ENCODE measurements around the gene CBLB. TPM values are rescaled to one million over a fixed set of nuclear protein-coding genes. Genes with fewer than 3 reads are reported as not detected.

Gene CBLB
- total RNA-seq, 1 experiment from 2014 or later: 26.2 TPM

DNA sequence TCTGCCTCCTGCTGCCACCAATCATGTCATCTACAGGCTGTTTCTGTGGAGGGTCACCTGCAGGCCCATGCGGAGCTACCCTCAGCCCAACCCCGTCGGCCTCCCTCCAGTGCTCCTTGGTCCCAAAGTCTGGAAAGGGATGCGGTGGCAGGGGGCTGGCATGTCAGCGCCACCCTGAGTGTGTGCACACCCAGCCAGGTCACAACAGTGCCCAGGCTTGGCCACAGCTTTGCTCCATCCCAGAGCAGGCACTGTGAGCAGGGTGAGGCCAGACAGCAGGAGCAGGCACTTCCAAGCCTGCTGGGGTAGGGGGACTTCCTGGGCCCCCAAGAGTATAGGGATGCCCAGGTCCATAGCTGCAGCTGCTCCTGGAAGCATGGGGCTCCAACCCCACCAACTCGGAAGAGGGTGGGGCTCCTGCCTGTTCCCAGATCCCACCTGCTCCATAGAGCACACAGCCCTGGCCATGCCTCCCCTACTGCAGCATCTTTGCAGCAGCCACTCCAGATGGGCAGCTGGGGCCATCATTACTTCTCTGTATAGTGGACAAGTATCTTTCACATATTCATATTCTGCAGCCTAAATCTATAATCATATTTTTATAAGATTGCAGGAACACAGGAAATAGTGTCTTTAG lies 109.3 kb downstream of the CBLB start:
- no peak overlapping the region for H3K27ac Mint-ChIP-seq (ENCODE audit: unreplicated experiment)
- no peak overlapping the region for H3K4me3 Mint-ChIP-seq (ENCODE audit: low read depth, unreplicated experiment)

DNA sequence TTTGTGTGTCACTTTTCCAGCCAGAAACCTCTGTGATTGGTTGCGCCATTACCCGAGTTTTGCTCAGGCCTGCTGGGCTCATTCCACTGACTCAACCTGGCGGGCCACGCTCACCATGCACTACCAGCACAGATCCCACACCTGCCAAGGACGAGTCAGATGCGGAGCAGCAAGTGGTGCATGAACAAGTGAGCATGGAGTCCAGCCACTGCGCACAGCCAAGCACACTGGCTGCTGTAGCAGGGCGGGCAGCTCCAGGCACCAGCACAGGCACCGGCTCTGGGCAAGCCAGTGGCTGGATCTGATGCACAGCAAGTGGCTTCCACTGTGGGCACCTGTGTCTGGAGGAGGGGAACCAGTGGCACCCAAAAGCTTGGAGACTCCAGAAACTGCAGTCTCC lies 110.4 kb downstream of the CBLB start:
- Mint-ChIP-seq H3K27me3 (ENCODE audit: unreplicated experiment) (no peaks in the 10 kb centered on the region), H3K9me3 (ENCODE audit: low read depth, unreplicated experiment) (peaks cover 8% of the 10 kb centered on the region), H3K27ac (ENCODE audit: unreplicated experiment) (no peak overlapping the region), H3K4me3 (ENCODE audit: low read depth, unreplicated experiment) (no peak overlapping the region), H3K36me3 (ENCODE audit: insufficient read depth, unreplicated experiment) (no peaks in the 10 kb centered on the region), H3K4me1 (ENCODE audit: low read depth, unreplicated experiment) (no peaks in the 10 kb centered on the region)
- no peak for DNase-seq
- BruUV-seq (replicated peaks): no TSS peak
- intact Hi-C loops (cut with micrococcal nuclease; ENCODE audit: unreplicated experiment): no loop called here
- CTCF ChIA-PET: no interaction called here
- TF ChIP-seq, protein P1, sequence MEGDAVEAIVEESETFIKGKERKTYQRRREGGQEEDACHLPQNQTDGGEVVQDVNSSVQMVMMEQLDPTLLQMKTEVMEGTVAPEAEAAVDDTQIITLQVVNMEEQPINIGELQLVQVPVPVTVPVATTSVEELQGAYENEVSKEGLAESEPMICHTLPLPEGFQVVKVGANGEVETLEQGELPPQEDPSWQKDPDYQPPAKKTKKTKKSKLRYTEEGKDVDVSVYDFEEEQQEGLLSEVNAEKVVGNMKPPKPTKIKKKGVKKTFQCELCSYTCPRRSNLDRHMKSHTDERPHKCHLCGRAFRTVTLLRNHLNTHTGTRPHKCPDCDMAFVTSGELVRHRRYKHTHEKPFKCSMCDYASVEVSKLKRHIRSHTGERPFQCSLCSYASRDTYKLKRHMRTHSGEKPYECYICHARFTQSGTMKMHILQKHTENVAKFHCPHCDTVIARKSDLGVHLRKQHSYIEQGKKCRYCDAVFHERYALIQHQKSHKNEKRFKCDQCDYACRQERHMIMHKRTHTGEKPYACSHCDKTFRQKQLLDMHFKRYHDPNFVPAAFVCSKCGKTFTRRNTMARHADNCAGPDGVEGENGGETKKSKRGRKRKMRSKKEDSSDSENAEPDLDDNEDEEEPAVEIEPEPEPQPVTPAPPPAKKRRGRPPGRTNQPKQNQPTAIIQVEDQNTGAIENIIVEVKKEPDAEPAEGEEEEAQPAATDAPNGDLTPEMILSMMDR (IDR thresholded peaks at IDR 0.05; ENCODE audit: unreplicated experiment): no peak

More for the DNA sequence above, 109.3 kb downstream of the CBLB start:
- TF ChIP-seq, protein P1 (IDR thresholded peaks at IDR 0.05; ENCODE audit: unreplicated experiment): no peak
- BruUV-seq (replicated peaks): no TSS peak
- Mint-ChIP-seq H3K9me3 (ENCODE audit: low read depth, unreplicated experiment) (peaks cover 8% of the 10 kb centered on the region), H3K4me1 (ENCODE audit: low read depth, unreplicated experiment) (no peaks in the 10 kb centered on the region), H3K36me3 (ENCODE audit: insufficient read depth, unreplicated experiment) (no peaks in the 10 kb centered on the region), H3K27me3 (ENCODE audit: unreplicated experiment) (no peaks in the 10 kb centered on the region)
- DNase-seq: no peak
- intact Hi-C loops (cut with micrococcal nuclease; ENCODE audit: unreplicated experiment): no loop called here
- CTCF ChIA-PET: no interaction called here

DNA sequence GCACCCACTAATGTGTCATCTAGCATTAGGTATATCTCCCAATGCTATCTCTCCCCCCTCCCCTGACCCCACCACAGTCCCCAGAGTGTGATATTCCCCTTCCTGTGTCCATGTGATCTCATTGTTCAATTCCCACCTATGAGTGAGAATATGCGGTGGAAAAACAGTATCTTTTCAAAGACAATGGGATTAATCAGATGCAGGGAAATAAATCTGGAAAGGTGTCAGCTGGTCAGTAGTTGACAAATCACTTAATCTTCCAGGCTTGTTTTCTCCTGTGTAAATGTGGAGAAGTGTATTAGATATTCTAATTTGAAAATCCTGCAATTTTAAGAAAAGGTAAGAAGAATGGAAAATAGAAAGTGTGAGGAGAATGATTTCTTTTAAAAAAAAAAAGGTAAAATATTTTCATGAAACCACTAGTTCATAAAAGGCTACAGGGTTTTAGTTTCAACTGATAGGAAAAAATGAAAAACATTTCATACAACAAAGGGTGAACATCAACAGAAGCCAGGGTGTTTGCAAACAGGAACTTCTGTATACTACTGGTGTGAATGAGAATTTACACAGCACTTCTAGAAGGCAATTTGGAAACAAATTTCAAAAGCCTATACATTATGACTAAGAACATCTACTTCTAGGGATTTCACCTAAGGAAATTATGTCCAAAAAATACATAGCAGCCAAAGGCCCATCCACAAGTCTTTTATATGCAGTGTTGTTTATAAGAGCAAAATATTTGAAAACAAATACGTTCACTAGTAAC lies 113.5 kb downstream of the CBLB start:
- intact Hi-C loops (cut with micrococcal nuclease; ENCODE audit: unreplicated experiment): no loop called here
- no peaks in the 10 kb centered on the region for H3K36me3 Mint-ChIP-seq (ENCODE audit: insufficient read depth, unreplicated experiment)

DNA sequence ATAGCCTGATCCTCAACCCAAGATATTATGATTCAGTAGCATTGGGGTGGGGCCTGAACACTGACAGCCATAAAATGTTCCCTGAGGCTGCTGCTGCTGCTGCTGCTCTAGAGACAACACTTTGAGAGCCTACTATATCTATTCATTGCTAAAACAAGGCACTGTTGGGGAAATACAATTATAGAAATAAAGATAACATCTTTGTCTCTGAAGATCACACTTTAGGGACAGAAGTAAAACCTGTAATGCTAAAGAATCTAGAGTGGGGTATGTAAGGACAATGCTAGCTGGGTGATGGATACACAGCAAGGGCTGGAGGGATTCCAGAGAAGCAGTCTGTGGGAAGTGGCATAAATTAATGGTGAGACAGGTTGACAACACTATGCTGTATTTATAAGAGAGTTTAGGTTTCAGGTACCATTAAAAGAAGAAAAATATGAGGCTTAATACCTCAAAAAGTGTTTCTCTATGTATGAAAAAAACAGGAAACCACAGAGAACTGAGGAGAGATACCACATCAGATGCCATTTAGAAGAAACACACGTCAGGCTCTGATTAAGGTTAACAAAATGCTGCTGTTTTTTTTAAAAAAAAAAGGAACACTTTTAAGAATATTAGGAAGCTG lies 115.9 kb downstream of the CBLB start:
- Mint-ChIP-seq H3K27ac (ENCODE audit: unreplicated experiment) (no peak overlapping the region), H3K4me3 (ENCODE audit: low read depth, unreplicated experiment) (no peak overlapping the region), H3K27me3 (ENCODE audit: unreplicated experiment) (no peaks in the 10 kb centered on the region), H3K36me3 (ENCODE audit: insufficient read depth, unreplicated experiment) (no peaks in the 10 kb centered on the region), H3K4me1 (ENCODE audit: low read depth, unreplicated experiment) (no peaks in the 10 kb centered on the region), H3K9me3 (ENCODE audit: low read depth, unreplicated experiment) (no peaks in the 10 kb centered on the region)
- TF ChIP-seq, protein P1 (IDR thresholded peaks at IDR 0.05; ENCODE audit: unreplicated experiment): no peak
- BruUV-seq (replicated peaks): no TSS peak
- intact Hi-C loops (cut with micrococcal nuclease; ENCODE audit: unreplicated experiment): no loop called here
- no peak for DNase-seq
- CTCF ChIA-PET: no interaction called here

More for the DNA sequence above, 113.5 kb downstream of the CBLB start:
- Mint-ChIP-seq H3K4me3 (ENCODE audit: low read depth, unreplicated experiment) (no peak overlapping the region), H3K4me1 (ENCODE audit: low read depth, unreplicated experiment) (no peaks in the 10 kb centered on the region), H3K9me3 (ENCODE audit: low read depth, unreplicated experiment) (no peaks in the 10 kb centered on the region), H3K27ac (ENCODE audit: unreplicated experiment) (no peak overlapping the region), H3K27me3 (ENCODE audit: unreplicated experiment) (no peaks in the 10 kb centered on the region)
- DNase-seq: no peak
- no TSS peak for BruUV-seq (replicated peaks)
- CTCF ChIA-PET: no interaction called here
- TF ChIP-seq, protein P1 (IDR thresholded peaks at IDR 0.05; ENCODE audit: unreplicated experiment): no peak
